Bronchial epithelial cell (primary cell): Measurements from ENCODE around the gene NOSIP. TPM values are rescaled to one million over a fixed set of nuclear protein-coding genes. Genes with fewer than 3 reads are reported as not detected.
A peak's percentile ranks its signal among the peaks of the same experiment; 100 is the strongest.
"Not testable (repeated sequence)": the region's sequence is repeated elsewhere in the genome, so short reads cannot be mapped to it uniquely, and the experiment has no call there.

Experiments
- DNase-seq: peaks from one replicate; pipeline ENCODE4 v3.0.0-alpha.2; 2010; ENCODE audit warnings: low read depth
- FAIRE-seq: peaks from 2 replicates; lab custom pipeline; 2011; peaks lifted over from hg19 to GRCh38; lab: Jason Lieb, UNC
- H3K27me3 ChIP-seq: 2 replicates; pipeline ENCODE4 v1.5.1; 2011; ENCODE audit warnings: low read length; ENCODE audit not compliant: control insufficient read depth, insufficient read depth
- H3K36me3 ChIP-seq: 2 replicates; pipeline ENCODE4 v1.5.1; 2011; ENCODE audit warnings: low read length; ENCODE audit not compliant: control insufficient read depth, insufficient read depth
- H3K4me3 ChIP-seq: 2 replicates; pipeline ENCODE4 v1.5.1; 2011; ENCODE audit warnings: mild to moderate bottlenecking, low read depth, low read length, control low read depth
- total RNA-seq: library from RNA; depleted of rRNA; stranded (reverse); fragments of >200 nt; gene quantifications from 2 replicates; pipeline ENCODE4 v1.2.1, GENCODE V29; 2014
- TF ChIP-seq, protein P1 (sequence below): IDR thresholded peaks from 2 replicates; pipeline ENCODE4 v1.5.1; 2011; ENCODE audit warnings: mild to moderate bottlenecking, moderate library complexity, low read length, control low read depth, inconsistent platforms; ENCODE audit not compliant: insufficient read depth, severe bottlenecking

Gene NOSIP, protein sequence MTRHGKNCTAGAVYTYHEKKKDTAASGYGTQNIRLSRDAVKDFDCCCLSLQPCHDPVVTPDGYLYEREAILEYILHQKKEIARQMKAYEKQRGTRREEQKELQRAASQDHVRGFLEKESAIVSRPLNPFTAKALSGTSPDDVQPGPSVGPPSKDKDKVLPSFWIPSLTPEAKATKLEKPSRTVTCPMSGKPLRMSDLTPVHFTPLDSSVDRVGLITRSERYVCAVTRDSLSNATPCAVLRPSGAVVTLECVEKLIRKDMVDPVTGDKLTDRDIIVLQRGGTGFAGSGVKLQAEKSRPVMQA
- total RNA-seq, result 71.1 and 78.0 TPM in 2 replicates

- peak; percentile 90 for DNase-seq
- Histone ChIP-seq H3K4me3 (peak within 1 kb of the TSS; percentile 69), H3K27me3 (no peaks in the 10 kb centered on the region), H3K36me3 (peaks cover 6% of the 10 kb centered on the region)
- no peak for FAIRE-seq
- TF ChIP-seq, protein P1, sequence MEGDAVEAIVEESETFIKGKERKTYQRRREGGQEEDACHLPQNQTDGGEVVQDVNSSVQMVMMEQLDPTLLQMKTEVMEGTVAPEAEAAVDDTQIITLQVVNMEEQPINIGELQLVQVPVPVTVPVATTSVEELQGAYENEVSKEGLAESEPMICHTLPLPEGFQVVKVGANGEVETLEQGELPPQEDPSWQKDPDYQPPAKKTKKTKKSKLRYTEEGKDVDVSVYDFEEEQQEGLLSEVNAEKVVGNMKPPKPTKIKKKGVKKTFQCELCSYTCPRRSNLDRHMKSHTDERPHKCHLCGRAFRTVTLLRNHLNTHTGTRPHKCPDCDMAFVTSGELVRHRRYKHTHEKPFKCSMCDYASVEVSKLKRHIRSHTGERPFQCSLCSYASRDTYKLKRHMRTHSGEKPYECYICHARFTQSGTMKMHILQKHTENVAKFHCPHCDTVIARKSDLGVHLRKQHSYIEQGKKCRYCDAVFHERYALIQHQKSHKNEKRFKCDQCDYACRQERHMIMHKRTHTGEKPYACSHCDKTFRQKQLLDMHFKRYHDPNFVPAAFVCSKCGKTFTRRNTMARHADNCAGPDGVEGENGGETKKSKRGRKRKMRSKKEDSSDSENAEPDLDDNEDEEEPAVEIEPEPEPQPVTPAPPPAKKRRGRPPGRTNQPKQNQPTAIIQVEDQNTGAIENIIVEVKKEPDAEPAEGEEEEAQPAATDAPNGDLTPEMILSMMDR, result no peak
These were observed at the start of gene NOSIP for GRCh38 chr19:49580264-49581006. Gene NOSIP (minus strand): TSS chr19:49580556. CDS start chr19:49560691, 19,865 bp downstream.

DNA sequence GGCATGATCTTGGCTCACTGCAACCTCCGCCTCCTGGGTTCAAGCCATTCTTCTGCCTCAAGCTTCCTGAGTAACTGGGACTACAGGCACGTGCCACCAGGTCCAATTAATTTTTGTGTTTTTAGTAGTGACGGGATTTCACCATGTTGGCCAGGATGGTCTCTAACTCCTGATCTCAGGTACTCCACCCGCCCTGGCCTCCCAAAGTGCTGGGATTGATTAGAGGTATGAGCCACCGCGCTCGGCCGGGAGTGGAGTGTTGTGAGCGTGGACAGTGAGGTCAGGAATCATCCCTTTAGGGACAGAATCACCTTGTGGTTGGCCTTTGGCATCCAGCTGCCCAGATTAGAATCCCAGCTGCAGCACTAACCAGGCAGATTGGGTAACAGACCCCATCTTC, 49.3 kb upstream of the NOSIP start:
- TF ChIP-seq, protein P1, result no peak
- FAIRE-seq (no peak), DNase-seq (no peak)
- H3K27me3 ChIP-seq, result no peaks in the 10 kb centered on the region
- peaks cover 4% of the 10 kb centered on the region for H3K36me3 ChIP-seq
- H3K4me3 ChIP-seq, result no peak overlapping the region

- TF ChIP-seq, protein P1, result no peak
- FAIRE-seq (no peak), DNase-seq (no peak)
- Histone ChIP-seq H3K27me3 (no peaks in the 10 kb centered on the region), H3K4me3 (no peak overlapping the region), H3K36me3 (peaks cover 7% of the 10 kb centered on the region)
These were observed 45.9 kb upstream of the NOSIP start for GRCh38 chr19:49626226-49626625.

DNA sequence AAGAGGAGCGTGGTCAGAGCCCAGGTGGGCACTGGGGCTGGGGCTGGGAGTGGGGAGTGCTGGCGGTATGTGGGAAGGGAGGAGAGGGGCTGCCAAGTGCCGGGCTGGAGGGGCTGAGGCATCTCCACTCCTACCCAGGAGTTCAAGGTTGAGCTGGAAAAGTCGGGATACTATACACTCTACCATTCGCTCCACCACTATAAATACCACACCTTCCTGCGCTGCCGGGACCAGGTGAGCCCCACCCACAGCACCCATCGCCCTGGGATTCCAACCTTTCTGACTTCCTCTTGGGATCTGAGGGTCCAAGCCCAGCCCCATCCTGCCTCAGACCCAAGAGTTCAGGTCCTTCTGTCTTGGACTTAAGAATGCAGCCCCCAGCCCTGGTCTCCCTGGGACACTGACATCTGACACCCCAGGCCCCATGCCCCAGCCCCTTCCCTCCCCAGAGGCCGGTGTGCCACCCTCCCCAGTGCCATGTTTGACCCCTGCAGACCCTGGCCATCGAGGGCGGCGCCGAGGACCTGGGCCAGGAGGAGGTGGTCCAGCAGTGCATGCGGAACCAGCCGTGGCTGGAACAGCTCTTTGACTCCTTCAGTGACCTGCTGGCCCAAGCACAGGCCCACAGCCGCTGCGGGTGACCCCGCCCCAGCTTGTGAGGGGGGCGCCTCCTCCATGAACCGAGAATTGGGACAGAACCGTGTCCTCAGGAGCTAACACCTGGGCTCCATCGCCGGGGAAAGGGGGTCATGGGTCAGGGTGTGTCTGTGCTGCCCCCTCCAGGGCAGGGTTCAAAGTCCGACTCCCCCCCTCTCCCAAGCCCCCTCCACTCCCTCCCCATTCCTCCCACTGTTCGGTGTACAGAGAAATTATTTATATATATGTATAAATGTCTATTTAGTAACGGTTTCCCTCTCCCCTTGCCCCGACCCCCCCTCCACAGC, 44.9 kb upstream of the NOSIP start:
- Histone ChIP-seq H3K27me3 (no peaks in the 10 kb centered on the region), H3K4me3 (no peak overlapping the region), H3K36me3 (peaks cover 7% of the 10 kb centered on the region)
- TF ChIP-seq, protein P1, result no peak
- DNase-seq (no peak), FAIRE-seq (no peak)

DNA sequence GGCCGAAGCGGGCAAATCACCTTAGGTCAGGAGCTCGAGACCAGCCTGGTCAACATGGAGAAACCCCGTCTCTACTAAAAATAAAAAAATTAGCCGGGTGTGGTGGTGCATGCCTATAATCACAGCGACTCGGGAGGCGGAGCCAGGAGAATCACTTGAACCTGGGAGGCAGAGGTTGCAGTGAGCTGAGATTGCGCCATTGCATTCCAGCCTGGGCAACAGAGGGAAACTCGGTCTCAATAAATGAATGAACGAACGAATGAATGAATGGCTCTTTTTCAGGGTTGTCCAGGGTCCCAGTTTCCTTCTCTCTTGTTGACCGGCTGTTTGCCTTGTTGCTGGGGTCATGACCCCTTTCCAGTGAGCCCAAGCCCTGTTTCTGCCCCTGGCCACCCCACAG, 37.5 kb upstream of the NOSIP start:
- not testable (repeated sequence) for H3K4me3 ChIP-seq, H3K27me3 ChIP-seq, DNase-seq, FAIRE-seq
- H3K36me3 ChIP-seq, result peaks cover 20% of the 10 kb centered on the region

DNA sequence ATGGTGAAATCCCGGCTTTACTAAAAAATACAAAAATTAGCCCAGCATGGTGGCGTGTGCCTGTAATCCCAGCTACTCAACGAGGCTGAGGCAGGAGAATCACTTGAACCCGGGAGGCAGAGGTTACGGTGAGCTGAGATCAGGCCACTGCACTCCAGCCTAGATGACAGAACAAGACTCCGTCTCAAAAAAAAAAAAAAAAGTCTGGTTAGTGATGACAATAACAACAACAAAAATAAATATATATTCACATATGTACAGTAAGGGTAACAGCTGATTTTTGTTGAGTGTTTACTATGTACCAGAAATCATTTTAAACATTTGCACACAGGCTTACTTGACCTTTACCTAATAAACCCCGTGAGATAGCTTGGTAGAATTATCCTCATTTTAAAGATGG, 36.6 kb upstream of the NOSIP start:
- Histone ChIP-seq H3K4me3 (no peak overlapping the region), H3K36me3 (peaks cover 22% of the 10 kb centered on the region), H3K27me3 (no peaks in the 10 kb centered on the region)
- no peak for DNase-seq
- TF ChIP-seq, protein P1, result no peak
- FAIRE-seq, result no peak
